GM23248 (cell line): ENCODE data around the gene PDYN. TPM values are rescaled to one million over a fixed set of nuclear protein-coding genes. Genes with fewer than 3 reads are reported as not detected.

Experiments
- DNase-seq: peaks from one replicate; pipeline ENCODE4 v3.0.0-alpha.2; 2015
- H2AFZ ChIP-seq: fragments of 200-600 bp; sonication (generic); 2 replicates; pipeline ENCODE4 v1.6.1; 2016; ENCODE audit warnings: antibody characterized with exemption
- H3F3A ChIP-seq: fragments of 200-600 bp; sonication (generic); 2 replicates; pipeline ENCODE4 v1.6.1; 2016; ENCODE audit warnings: mild to moderate bottlenecking, antibody characterized with exemption, mixed run types; ENCODE audit not compliant: insufficient read depth
- H3K27ac ChIP-seq: fragments of 200-600 bp; sonication (generic); 2 replicates; pipeline ENCODE4 v1.5.1; 2016; ENCODE audit warnings: mild to moderate bottlenecking
- H3K27me3 ChIP-seq: fragments of 200-600 bp; sonication (generic); replicated peaks from 2 replicates; pipeline ENCODE4 v1.6.1; 2016; ENCODE audit warnings: mild to moderate bottlenecking; ENCODE audit not compliant: insufficient read depth
- H3K36me3 ChIP-seq: fragments of 200-600 bp; sonication (generic); 2 replicates; pipeline ENCODE4 v1.6.1; 2016; ENCODE audit warnings: low read depth, mild to moderate bottlenecking
- H3K4me1 ChIP-seq: fragments of 200-600 bp; sonication (generic); 2 replicates; pipeline ENCODE4 v1.6.1; 2016; ENCODE audit warnings: mild to moderate bottlenecking; ENCODE audit not compliant: insufficient read depth
- H3K4me2 ChIP-seq: fragments of 200-600 bp; sonication (generic); one replicate; pipeline ENCODE4 v1.6.1; 2016; ENCODE audit warnings: mild to moderate bottlenecking; ENCODE audit not compliant: unreplicated experiment
- H3K4me3 ChIP-seq: fragments of 200-600 bp; sonication (generic); 2 replicates; pipeline ENCODE4 v1.5.1; 2016; ENCODE audit warnings: mild to moderate bottlenecking
- H3K79me2 ChIP-seq: fragments of 200-600 bp; sonication (generic); 2 replicates; pipeline ENCODE4 v1.6.1; 2016; ENCODE audit warnings: mild to moderate bottlenecking; ENCODE audit not compliant: insufficient read depth
- H3K9ac ChIP-seq: fragments of 200-600 bp; sonication (generic); 2 replicates; pipeline ENCODE4 v1.6.1; 2016; ENCODE audit warnings: mild to moderate bottlenecking
- H3K9me2 ChIP-seq: fragments of 200-600 bp; sonication (generic); 2 replicates; pipeline ENCODE4 v1.6.1; 2016; ENCODE audit warnings: mixed run types, mild to moderate bottlenecking, moderate library complexity; ENCODE audit not compliant: insufficient read depth
- H3K9me3 ChIP-seq: fragments of 200-600 bp; sonication (generic); one replicate; pipeline ENCODE4 v1.6.1; 2017; ENCODE audit warnings: low read depth
- H4K20me1 ChIP-seq: fragments of 200-600 bp; sonication (generic); 2 replicates; pipeline ENCODE4 v1.6.0; 2016; ENCODE audit not compliant: insufficient read depth
- EZH2 ChIP-seq: fragments of 200-600 bp; sonication (generic); IDR thresholded peaks from 2 replicates; pipeline ENCODE4 v1.6.1; 2018; ENCODE audit warnings: antibody characterized with exemption, mild to moderate bottlenecking; ENCODE audit not compliant: insufficient read depth, poor library complexity, severe bottlenecking
- EZH2phosphoT487 ChIP-seq: fragments of 200-600 bp; sonication (generic); IDR thresholded peaks from 2 replicates; pipeline ENCODE4 v1.6.1; 2018; ENCODE audit warnings: antibody characterized with exemption, moderate library complexity, mild to moderate bottlenecking, low read depth; ENCODE audit not compliant: insufficient read depth
- WGBS, 2 experiments: methylation state at CpG; one replicate each; pipeline ENCODE4 v1.1.6; 2015 to 2017; ENCODE audit warnings: low lambda C conversion rate in 2 of 2, low coverage in 1 of 2; ENCODE audit errors: missing lambda C conversion rate in 2 of 2; 5-methylcytosine and 5-hydroxymethylcytosine counted together
- in situ Hi-C: fragments of 300-500 bp; cut with MboI; formaldehyde crosslinking; loops from 2 replicates; pipeline ENCODE4 v1.15.0; 2020
- polyA plus RNA-seq: library from polyadenylated mRNA; unstranded; fragments of >200 nt; fragmentation: Nextera tagmentation; extraction: Ambion mirVana; gene quantifications from 2 replicates; pipeline ENCODE4 v1.2.1, GENCODE V29; 2016
- total RNA-seq: library from RNA; depleted of rRNA; stranded (reverse); fragments of >200 nt; shearing (Covaris generic); gene quantifications from 2 replicates; pipeline ENCODE4 v1.2.3, GENCODE V29; 2014

PDYN gene
- total and polyA plus RNA-seq, 2 experiments from 2014 or later = not detected

- no peaks in the 10 kb centered on the region for H3K27me3 ChIP-seq
- H3K79me2 ChIP-seq = no peaks in the 10 kb centered on the region
- no peak overlapping the region for H3K9ac ChIP-seq
- peaks cover 25% of the 10 kb centered on the region for H3K4me1 ChIP-seq
- TF ChIP-seq EZH2 (no peak), EZH2phosphoT487 (no peak)
- no peak overlapping the region for H3K4me2 ChIP-seq
- H3K4me3 ChIP-seq = no peak overlapping the region
- H3K9me3 ChIP-seq = no peaks in the 10 kb centered on the region
- no peaks in the 10 kb centered on the region for H3K9me2 ChIP-seq
- H3F3A ChIP-seq = peaks cover 22% of the 10 kb centered on the region
- H3K27ac ChIP-seq = no peak overlapping the region
- no peaks in the 10 kb centered on the region for H4K20me1 ChIP-seq
- DNase-seq = no peak
- H3K36me3 ChIP-seq = no peaks in the 10 kb centered on the region
- H2AFZ ChIP-seq = no peak overlapping the region
- in situ Hi-C loops = no loop called here
- 92% methylated on average over 12 to 14 of the region's 14 CpGs for WGBS, 2 experiments
Observed at GRCh38 chr20:1947535-1947846, 46.4 kb downstream of the PDYN start.

GRCh38 chr20:1946762-1947534 lies 46.9 kb downstream of the PDYN start:
- in situ Hi-C loops = no loop called here
- Histone ChIP-seq H3K36me3 (no peaks in the 10 kb centered on the region), H2AFZ (no peak overlapping the region), H3K4me3 (no peak overlapping the region), H3K27ac (no peak overlapping the region), H3K4me2 (no peak overlapping the region), H3K79me2 (no peaks in the 10 kb centered on the region), H3F3A (peaks cover 22% of the 10 kb centered on the region), H3K9ac (no peak overlapping the region), H3K9me3 (no peaks in the 10 kb centered on the region), H4K20me1 (no peaks in the 10 kb centered on the region), H3K27me3 (no peaks in the 10 kb centered on the region), H3K9me2 (no peaks in the 10 kb centered on the region), H3K4me1 (peaks cover 25% of the 10 kb centered on the region)
- no peak for DNase-seq
- WGBS, 2 experiments = 69 to 73% methylated on average over 39 of the region's 39 CpGs
- TF ChIP-seq EZH2phosphoT487 (no peak), EZH2 (no peak)

DNA sequence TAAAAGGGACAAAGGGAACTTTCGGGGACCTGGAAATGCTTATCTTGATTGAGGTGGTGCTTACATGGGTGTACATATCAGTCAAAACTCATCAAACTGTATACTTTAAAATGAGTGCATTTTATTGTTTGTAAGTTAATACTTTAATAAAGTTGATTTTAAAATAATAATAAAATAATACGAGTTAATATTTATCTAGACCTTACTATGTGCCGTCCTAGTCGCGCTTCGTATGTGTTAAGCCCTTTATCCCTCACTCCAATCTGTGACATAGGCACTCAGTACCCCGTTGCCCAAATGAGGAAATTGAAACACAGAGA lies 47.5 kb downstream of the PDYN start:
- Histone ChIP-seq H3K9me2 (no peaks in the 10 kb centered on the region), H4K20me1 (no peaks in the 10 kb centered on the region), H3K4me1 (peaks cover 30% of the 10 kb centered on the region), H3K36me3 (no peaks in the 10 kb centered on the region), H3K9ac (no peak overlapping the region), H3K27ac (no peak overlapping the region), H3K4me3 (no peak overlapping the region), H2AFZ (no peak overlapping the region), H3K79me2 (no peaks in the 10 kb centered on the region), H3K27me3 (no peaks in the 10 kb centered on the region), H3F3A (peaks cover 22% of the 10 kb centered on the region), H3K4me2 (no peak overlapping the region), H3K9me3 (no peaks in the 10 kb centered on the region)
- 85 to 87% methylated on average over 7 of the region's 7 CpGs for WGBS, 2 experiments
- DNase-seq = no peak
- in situ Hi-C loops = no loop called here
- TF ChIP-seq EZH2phosphoT487 (no peak), EZH2 (no peak)

GRCh38 chr20:1945660-1946059 lies 48.2 kb downstream of the PDYN start:
- TF ChIP-seq EZH2 (no peak), EZH2phosphoT487 (no peak)
- no peaks in the 10 kb centered on the region for H3K9me2 ChIP-seq
- no peaks in the 10 kb centered on the region for H3K27me3 ChIP-seq
- H3K36me3 ChIP-seq = no peaks in the 10 kb centered on the region
- H4K20me1 ChIP-seq = no peaks in the 10 kb centered on the region
- peaks cover 27% of the 10 kb centered on the region for H3F3A ChIP-seq
- H3K4me1 ChIP-seq = peaks cover 37% of the 10 kb centered on the region
- no peak overlapping the region for H3K4me2 ChIP-seq
- H3K9ac ChIP-seq = no peak overlapping the region
- H3K9me3 ChIP-seq = no peaks in the 10 kb centered on the region
- DNase-seq = no peak
- peak overlapping the region; percentile 79 for H3K27ac ChIP-seq
- H2AFZ ChIP-seq = no peak overlapping the region
- WGBS, 2 experiments = 95 to 97% methylated on average over 7 of the region's 7 CpGs
- H3K79me2 ChIP-seq = no peaks in the 10 kb centered on the region
- in situ Hi-C loops = no loop called here
- H3K4me3 ChIP-seq = no peak overlapping the region

- no peaks in the 10 kb centered on the region for H3K9me3 ChIP-seq
- H4K20me1 ChIP-seq = no peaks in the 10 kb centered on the region
- DNase-seq = peak; percentile 89
- H3K79me2 ChIP-seq = no peaks in the 10 kb centered on the region
- peak overlapping the region; percentile 79 for H3K27ac ChIP-seq
- TF ChIP-seq EZH2phosphoT487 (no peak), EZH2 (no peak)
- WGBS, 2 experiments = 33 to 35% methylated on average over 9 of the region's 9 CpGs
- no peak overlapping the region for H2AFZ ChIP-seq
- peak overlapping the region; percentile 10 for H3K4me2 ChIP-seq
- H3F3A ChIP-seq = peaks cover 32% of the 10 kb centered on the region
- H3K9me2 ChIP-seq = no peaks in the 10 kb centered on the region
- H3K4me3 ChIP-seq = no peak overlapping the region
- no peaks in the 10 kb centered on the region for H3K27me3 ChIP-seq
- H3K9ac ChIP-seq = peak overlapping the region; percentile 67
- peaks cover 38% of the 10 kb centered on the region for H3K4me1 ChIP-seq
- no peaks in the 10 kb centered on the region for H3K36me3 ChIP-seq
- in situ Hi-C loops = no loop called here
Observed at GRCh38 chr20:1945134-1945618, 48.7 kb downstream of the PDYN start.
